HG02798 (cell line): ENCODE results near the gene JAZF1.

Source experiments
- ATAC-seq: cut with Tn5 transposase; IDR thresholded peaks from one replicate; pipeline ENCODE4 v1.9.1; 2021; ENCODE audit warnings: mild to moderate bottlenecking; ENCODE audit not compliant: unreplicated experiment, poor library complexity

JAZF1 gene

GRCh38 chr7:28180364-28181147, at the start of gene JAZF1:
JAZF1 (minus strand) TSS chr7:28180795.
- ATAC-seq = no peak

DNA sequence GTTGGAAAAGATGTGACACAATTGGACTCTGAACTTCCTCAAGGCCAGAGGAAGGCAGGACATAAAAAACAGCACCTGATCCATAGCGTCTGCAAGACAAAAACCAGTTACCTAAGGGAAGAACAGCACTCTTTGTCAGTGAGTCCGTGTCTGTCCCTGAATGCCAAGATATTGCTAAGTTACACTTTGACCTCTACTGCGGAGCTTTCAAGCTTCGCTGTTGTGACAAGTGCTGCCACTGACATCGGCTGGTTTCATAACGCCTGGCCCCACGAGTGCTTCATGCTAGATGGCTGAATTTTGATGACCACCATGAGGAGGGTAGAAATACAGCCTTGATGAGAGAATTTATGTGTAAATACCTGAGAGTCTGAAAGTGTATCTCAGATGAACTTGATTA, 49.7 kb upstream of the JAZF1 start:
- no peak for ATAC-seq

- ATAC-seq = no peak
These were observed 47.8 kb upstream of the JAZF1 start for GRCh38 chr7:28228396-28228795.

DNA sequence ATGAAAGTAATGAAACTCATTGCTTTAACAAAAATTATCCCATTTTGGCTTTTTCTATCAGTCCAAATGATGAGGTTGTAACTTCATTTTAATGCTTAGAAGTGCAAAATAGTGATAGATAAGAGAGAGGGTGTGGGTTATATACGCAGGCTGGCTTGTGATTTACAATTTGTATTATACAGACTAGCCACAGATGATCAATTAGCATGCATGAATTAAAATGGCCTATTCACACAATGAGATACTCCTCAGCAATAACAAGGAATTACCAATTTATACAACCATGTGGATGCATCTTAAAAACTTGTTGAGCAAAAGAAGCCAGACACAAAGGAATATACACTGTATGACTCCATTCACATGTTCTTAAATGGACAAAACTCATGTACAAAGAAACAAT, 45.4 kb upstream of the JAZF1 start:
- ATAC-seq = no peak

- no peak for ATAC-seq
These were observed 45.0 kb upstream of the JAZF1 start for GRCh38 chr7:28225576-28225975.

DNA sequence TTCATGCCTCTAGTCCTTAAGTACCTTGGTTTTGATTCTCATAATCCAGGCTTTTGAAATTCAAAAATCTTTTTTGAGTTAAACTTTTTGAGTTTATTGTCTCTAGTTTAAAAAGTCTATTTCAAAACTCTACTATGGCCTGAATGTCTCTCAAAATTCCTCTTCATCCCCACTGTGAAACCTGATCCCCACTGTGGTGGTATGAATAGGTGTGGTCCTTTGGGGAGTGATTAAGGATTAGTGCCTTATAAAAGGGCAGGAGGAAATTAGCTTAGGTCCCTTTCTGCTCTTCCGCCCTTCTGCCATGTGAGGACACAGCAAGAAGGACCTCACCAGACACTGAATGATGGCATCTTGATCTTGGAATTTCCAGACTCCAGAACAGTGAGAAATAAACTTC, 44.1 kb upstream of the JAZF1 start:
- ATAC-seq = no peak

GRCh38 chr7:28224172-28224571, 43.6 kb upstream of the JAZF1 start:
- ATAC-seq = no peak

- no peak for ATAC-seq
These were observed 42.0 kb upstream of the JAZF1 start for GRCh38 chr7:28222636-28223035.

- no peak for ATAC-seq
These were observed 39.2 kb upstream of the JAZF1 start for GRCh38 chr7:28219793-28220192.

- no peak for ATAC-seq
These were observed 36.5 kb upstream of the JAZF1 start for GRCh38 chr7:28217143-28217542.

DNA sequence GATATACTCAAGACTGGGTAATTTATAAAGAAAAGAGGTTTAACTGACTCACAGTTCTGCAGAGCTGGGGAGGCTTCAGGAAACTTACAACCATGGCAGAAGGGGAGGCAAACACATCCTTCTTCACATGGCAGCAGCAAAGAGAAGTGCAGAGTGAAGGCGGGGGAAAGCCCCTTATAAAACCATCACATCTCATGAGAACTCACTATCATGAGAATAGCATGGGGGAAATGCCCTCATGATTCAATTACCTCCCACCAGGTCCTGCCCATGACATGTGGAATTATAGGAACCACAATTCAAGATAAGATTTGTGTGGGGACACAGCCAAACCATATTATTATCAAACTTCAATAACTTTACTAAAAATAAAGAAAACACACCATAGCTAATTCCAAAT, 30.4 kb upstream of the JAZF1 start:
- no peak for ATAC-seq

GRCh38 chr7:28208506-28208905, 27.9 kb upstream of the JAZF1 start:
- no peak for ATAC-seq

GRCh38 chr7:28207486-28208158, 27.0 kb upstream of the JAZF1 start:
- ATAC-seq = no peak

GRCh38 chr7:28205506-28205905, 24.9 kb upstream of the JAZF1 start:
- no peak for ATAC-seq

GRCh38 chr7:28203508-28204240, 23.1 kb upstream of the JAZF1 start:
- no peak for ATAC-seq

- no peak for ATAC-seq
These were observed 21.6 kb upstream of the JAZF1 start for GRCh38 chr7:28202222-28202621.

- ATAC-seq = no peak
These were observed 20.5 kb upstream of the JAZF1 start for GRCh38 chr7:28201131-28201530.

- ATAC-seq = no peak
These were observed 20.0 kb upstream of the JAZF1 start for GRCh38 chr7:28200598-28200997.

GRCh38 chr7:28199021-28199510, 18.5 kb upstream of the JAZF1 start:
- no peak for ATAC-seq

DNA sequence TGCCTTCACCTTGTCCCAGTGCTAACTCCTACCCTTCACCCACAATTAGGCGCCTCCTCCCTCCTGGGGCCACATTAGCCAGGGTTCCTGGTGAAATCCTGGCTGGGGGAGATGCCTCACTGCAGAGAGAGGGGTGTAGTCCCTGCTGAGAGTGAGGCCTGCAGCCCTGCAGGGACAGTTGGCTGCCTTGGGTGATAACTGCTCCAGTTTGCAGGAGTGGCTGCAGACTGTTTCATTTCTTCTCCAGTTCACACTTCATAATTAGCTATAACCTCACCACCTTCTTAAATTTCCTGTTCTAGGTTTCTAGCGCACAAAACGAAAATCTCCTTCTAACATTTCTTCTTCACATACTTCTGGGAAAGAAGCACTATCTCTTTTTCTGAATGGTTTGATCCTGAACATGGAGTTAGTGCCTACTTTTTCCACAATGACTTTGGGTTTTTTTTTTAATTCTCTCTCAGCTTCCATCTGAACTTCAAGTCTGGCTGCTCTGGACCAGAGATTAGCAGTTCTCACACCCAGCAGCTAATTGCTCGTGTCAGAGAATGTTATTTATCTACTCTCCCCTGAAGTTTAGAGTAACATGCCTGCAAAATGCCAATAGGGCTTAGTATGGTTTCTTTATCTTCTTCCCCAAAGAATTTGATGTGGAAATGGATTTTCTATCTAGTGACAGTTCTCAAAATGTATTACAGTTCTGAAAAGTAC, 15.5 kb upstream of the JAZF1 start:
- ATAC-seq = no peak
